Measurements from ENCODE around the gene RUVBL1.
"Not testable (repeated sequence)": the region's sequence is repeated elsewhere in the genome, so short reads cannot be mapped to it uniquely, and the experiment has no call there.

The RUVBL1 gene

GRCh38 chr3:128123538-128124368, at the start of gene RUVBL1:
Gene RUVBL1, minus strand, starts transcription at chr3:128123812. Its CDS starts 88 bp downstream, at chr3:128123724.
- peak; percentile 99 for DNase-seq

GRCh38 chr3:128173200-128173599, 49.6 kb upstream of the RUVBL1 start:
- no peak for DNase-seq

- peak; percentile 70 for DNase-seq
Observed at GRCh38 chr3:128170866-128171516, 47.4 kb upstream of the RUVBL1 start.

GRCh38 chr3:128168836-128169235, 45.2 kb upstream of the RUVBL1 start:
- DNase-seq, result no peak

- DNase-seq, result no peak
Observed at GRCh38 chr3:128167973-128168674, 44.5 kb upstream of the RUVBL1 start.

GRCh38 chr3:128167646-128167972, 44.0 kb upstream of the RUVBL1 start:
- no peak for DNase-seq

GRCh38 chr3:128166971-128167453, 43.4 kb upstream of the RUVBL1 start:
- DNase-seq, result no peak

- DNase-seq, result no peak
Observed at GRCh38 chr3:128163432-128163831, 39.8 kb upstream of the RUVBL1 start.

- no peak for DNase-seq
Observed at GRCh38 chr3:128160661-128161060, 37.0 kb upstream of the RUVBL1 start.

- DNase-seq, result no peak
Observed at GRCh38 chr3:128155616-128156360, 32.2 kb upstream of the RUVBL1 start.

GRCh38 chr3:128154354-128154753, 30.7 kb upstream of the RUVBL1 start:
- not testable (repeated sequence) for DNase-seq

GRCh38 chr3:128153156-128154041, 29.8 kb upstream of the RUVBL1 start, which contains the start of gene EEFSEC:
Gene EEFSEC, plus strand, starts transcription at chr3:128153481. Its CDS starts 27 bp downstream, at chr3:128153508.
- peak; percentile 48 for DNase-seq

- DNase-seq, result no peak
Observed at GRCh38 chr3:128152419-128153155, 29.0 kb upstream of the RUVBL1 start.

- DNase-seq, result no peak
Observed at GRCh38 chr3:128151758-128152274, 28.2 kb upstream of the RUVBL1 start.

- no peak for DNase-seq
Observed at GRCh38 chr3:128149650-128150049, 26.0 kb upstream of the RUVBL1 start.

GRCh38 chr3:128146201-128146600, 22.6 kb upstream of the RUVBL1 start:
- DNase-seq, result no peak

- no peak for DNase-seq
Observed at GRCh38 chr3:128145279-128145678, 21.7 kb upstream of the RUVBL1 start.

- DNase-seq, result no peak
Observed at GRCh38 chr3:128144512-128145187, 21.0 kb upstream of the RUVBL1 start.

GRCh38 chr3:128143496-128143895, 19.9 kb upstream of the RUVBL1 start:
- DNase-seq, result no peak

- no peak for DNase-seq
Observed at GRCh38 chr3:128133273-128133883, 9.8 kb upstream of the RUVBL1 start.

Data from DMS 273 treated with DMSO at 0.1 percent for 48 hours (cell line).